Neuronal stem cell (in vitro differentiated cells): ENCODE results near the gene FRYL.

Source experiments
- DNase-seq: peaks from one replicate; pipeline ENCODE4 v3.0.0-alpha.2; 2013; ENCODE audit warnings: low spot score
- H2AFZ ChIP-seq: one replicate; pipeline ENCODE4 v1.6.1; 2013; ENCODE audit warnings: mild to moderate bottlenecking, low read length, inconsistent platforms
- H2AK5ac ChIP-seq: 2 replicates; pipeline ENCODE4 v1.6.1; 2013; ENCODE audit warnings: low read depth, mild to moderate bottlenecking, inconsistent platforms, low read length, moderate library complexity, mixed read lengths
- H2BK120ac ChIP-seq: 2 replicates; pipeline ENCODE4 v1.6.1; 2013; ENCODE audit warnings: low read depth, mild to moderate bottlenecking, inconsistent platforms, low read length, moderate library complexity, mixed read lengths
- H2BK12ac ChIP-seq: one replicate; pipeline ENCODE4 v1.6.1; 2013; ENCODE audit warnings: low read length, inconsistent platforms
- H2BK15ac ChIP-seq: 2 replicates; pipeline ENCODE4 v1.6.1; 2013; ENCODE audit warnings: mild to moderate bottlenecking, low read length, inconsistent platforms, mixed read lengths
- H2BK5ac ChIP-seq: one replicate; pipeline ENCODE4 v1.6.1; 2013; ENCODE audit warnings: inconsistent platforms, mild to moderate bottlenecking, low read length, moderate library complexity
- H3K14ac ChIP-seq: one replicate; pipeline ENCODE4 v1.6.1; 2013; ENCODE audit warnings: low read length, inconsistent platforms
- H3K18ac ChIP-seq: 2 replicates; pipeline ENCODE4 v1.6.1; 2013; ENCODE audit warnings: low read length, inconsistent platforms
- H3K23ac ChIP-seq: 2 replicates; pipeline ENCODE4 v1.6.1; 2013; ENCODE audit warnings: low read depth, mild to moderate bottlenecking, mixed read lengths, low read length, inconsistent platforms; ENCODE audit not compliant: poor library complexity
- H3K27ac ChIP-seq: replicated peaks from 3 replicates; pipeline ENCODE4 v1.5.1; 2013; ENCODE audit warnings: low read length, inconsistent platforms
- H3K27me3 ChIP-seq, 3 experiments: 2 replicates each; pipeline ENCODE4 v1.6.1; 2013; ENCODE audit warnings: low read length in 3 of 3, mild to moderate bottlenecking in 2 of 3, inconsistent platforms in 1 of 3, low read depth in 1 of 3, mixed read lengths in 1 of 3, moderate library complexity in 1 of 3; ENCODE audit not compliant: control insufficient read depth in 3 of 3, insufficient read depth in 3 of 3
- H3K36me3 ChIP-seq, 2 donors: replicated peaks in 1 of 2; 2 replicates each; pipeline ENCODE4 v1.6.1; 2013; ENCODE audit warnings: low read length in 2 of 2; ENCODE audit not compliant: control insufficient read depth in 2 of 2, insufficient read depth in 2 of 2
- H3K4ac ChIP-seq: 2 replicates; pipeline ENCODE4 v1.6.1; 2013; ENCODE audit warnings: inconsistent platforms, mild to moderate bottlenecking, low read length, moderate library complexity
- H3K4me1 ChIP-seq, 2 donors: 1 replicate in 1 of 2; 2 replicates in 1 of 2; pipeline ENCODE4 v1.6.1; 2013; ENCODE audit warnings: low read length in 2 of 2, low read depth in 1 of 2; ENCODE audit not compliant: control insufficient read depth in 2 of 2, insufficient read depth in 1 of 2
- H3K4me2 ChIP-seq: one replicate; pipeline ENCODE4 v1.6.1; 2013; ENCODE audit warnings: mild to moderate bottlenecking, low read length, inconsistent platforms; ENCODE audit not compliant: insufficient read depth, poor library complexity, severe bottlenecking
- H3K4me3 ChIP-seq, 2 donors: 2 replicates each; pipeline ENCODE4 v1.5.1; 2013; ENCODE audit warnings: low read length in 2 of 2, mild to moderate bottlenecking in 2 of 2, inconsistent platforms in 1 of 2, moderate library complexity in 1 of 2
- H3K79me1 ChIP-seq: one replicate; pipeline ENCODE4 v1.6.1; 2013; ENCODE audit warnings: low read depth, mild to moderate bottlenecking, inconsistent platforms, low read length, moderate library complexity
- H3K9ac ChIP-seq: one replicate; pipeline ENCODE4 v1.6.1; 2013; ENCODE audit warnings: mild to moderate bottlenecking, low read depth, low read length, inconsistent platforms; ENCODE audit not compliant: poor library complexity
- H3K9me3 ChIP-seq, 2 donors: replicated peaks in 1 of 2; 2 replicates each; pipeline versions ENCODE3 to v1.6.1; 2013; ENCODE audit warnings: low read length in 2 of 2, mild to moderate bottlenecking in 2 of 2, inconsistent platforms in 1 of 2, low read depth in 1 of 2, mixed read lengths in 1 of 2, moderate library complexity in 1 of 2; ENCODE audit not compliant: control insufficient read depth in 2 of 2, insufficient read depth in 1 of 2
- H4K8ac ChIP-seq: one replicate; pipeline ENCODE4 v1.6.1; 2013; ENCODE audit warnings: low read depth, mild to moderate bottlenecking, inconsistent platforms, low read length, moderate library complexity
- H4K91ac ChIP-seq: one replicate; pipeline ENCODE4 v1.6.1; 2013; ENCODE audit warnings: low read length, low read depth, mild to moderate bottlenecking, inconsistent platforms; ENCODE audit not compliant: poor library complexity
- WGBS, 2 donors: extraction: QIAGEN DNeasy Blood & Tissue Kit; methylation state at CpG; one replicate each; pipeline ENCODE4 v1.1.7; 2013; ENCODE audit warnings: missing lambda C conversion rate in 2 of 2, mixed read lengths in 1 of 2; ENCODE audit not compliant: insufficient read length in 2 of 2, insufficient replicate concordance in 1 of 2; ENCODE audit errors: extremely low coverage in 2 of 2; 5-methylcytosine and 5-hydroxymethylcytosine counted together

FRYL gene

DNA sequence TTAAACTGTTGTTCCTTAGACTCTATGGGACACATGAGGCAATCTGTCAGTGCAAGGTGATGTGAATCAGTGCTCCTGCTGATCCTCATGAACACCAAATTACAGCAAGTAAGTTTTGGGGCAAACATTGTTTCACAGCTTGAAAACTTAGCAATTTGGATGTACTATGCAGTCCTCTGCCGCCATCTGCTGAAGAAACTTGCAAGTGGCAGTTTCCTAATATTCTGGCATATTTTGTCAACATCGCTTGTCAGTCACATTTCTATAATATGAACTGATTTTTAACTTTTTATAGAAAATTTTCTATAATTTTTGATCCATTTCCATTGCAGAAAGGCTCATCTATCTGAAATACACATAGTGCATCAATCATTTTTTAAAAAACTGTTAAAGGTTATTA, 233.7 kb downstream of the FRYL start:
- Histone ChIP-seq H3K23ac (no peak overlapping the region), H4K91ac (no peak overlapping the region), H3K27me3 (no peaks in the 10 kb centered on the region), H3K4me2 (no peak overlapping the region), H3K27ac (no peak overlapping the region), H3K14ac (no peak overlapping the region), H3K9ac (no peak overlapping the region), H2BK15ac (no peak overlapping the region), H2BK120ac (no peak overlapping the region), H2AK5ac (no peak overlapping the region), H3K36me3 (peaks cover 17 to 92% of the 10 kb centered on the region in 2 donors), H4K8ac (no peak overlapping the region), H3K4me3 (no peak overlapping the region), H3K9me3 (no peaks in the 10 kb centered on the region), H2BK12ac (no peak overlapping the region), H2AFZ (no peak overlapping the region), H3K4me1 (peaks cover 0 to 4% of the 10 kb centered on the region in 2 donors), H2BK5ac (no peak overlapping the region), H3K4ac (no peak overlapping the region), H3K79me1 (no peaks in the 10 kb centered on the region), H3K18ac (no peak overlapping the region)
- DNase-seq = peak; percentile 23
- no CpG with 5 or more reads among the region's 2 CpGs for WGBS, 2 donors

DNA sequence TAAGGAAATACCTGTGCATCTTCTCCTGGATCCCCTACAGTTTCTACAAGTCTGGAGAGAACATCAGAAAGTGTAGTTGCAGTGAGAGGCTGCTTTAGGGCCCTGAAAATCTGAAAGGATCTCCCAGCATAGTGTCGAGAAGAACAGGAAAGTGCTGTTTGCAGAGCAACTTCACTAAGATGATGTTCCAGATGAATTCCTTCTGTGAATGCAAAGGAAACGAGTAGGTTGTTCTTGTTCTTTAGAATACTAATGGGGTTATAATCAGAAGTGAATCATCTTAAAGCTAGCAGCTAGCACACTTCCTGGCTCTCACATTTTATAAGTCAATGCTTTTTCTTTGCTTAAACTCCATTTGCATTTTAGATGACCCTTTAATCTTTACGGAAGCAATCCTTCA, 236.3 kb downstream of the FRYL start:
- H3K4me2 ChIP-seq = no peak overlapping the region
- no peak for DNase-seq
- H3K14ac ChIP-seq = no peak overlapping the region
- H3K4me1 ChIP-seq = peaks cover 0 to 4% of the 10 kb centered on the region in 2 donors
- no peak overlapping the region for H2BK12ac ChIP-seq
- H3K27me3 ChIP-seq = no peaks in the 10 kb centered on the region
- no peaks in the 10 kb centered on the region for H3K79me1 ChIP-seq
- H2AFZ ChIP-seq = no peak overlapping the region
- no peak overlapping the region for H2BK120ac ChIP-seq
- H2BK5ac ChIP-seq = no peak overlapping the region
- no peak overlapping the region for H2AK5ac ChIP-seq
- no peak overlapping the region for H4K8ac ChIP-seq
- no peak overlapping the region for H2BK15ac ChIP-seq
- H3K36me3 ChIP-seq = peaks cover 18 to 92% of the 10 kb centered on the region in 2 donors
- no peaks in the 10 kb centered on the region for H3K9me3 ChIP-seq
- H3K27ac ChIP-seq = no peak overlapping the region
- H3K23ac ChIP-seq = no peak overlapping the region
- H3K18ac ChIP-seq = no peak overlapping the region
- no peak overlapping the region for H4K91ac ChIP-seq
- no peak overlapping the region for H3K4ac ChIP-seq
- H3K4me3 ChIP-seq = no peak overlapping the region
- no peak overlapping the region for H3K9ac ChIP-seq
- no CpG with 5 or more reads among the region's 3 CpGs for WGBS, 2 donors

DNA sequence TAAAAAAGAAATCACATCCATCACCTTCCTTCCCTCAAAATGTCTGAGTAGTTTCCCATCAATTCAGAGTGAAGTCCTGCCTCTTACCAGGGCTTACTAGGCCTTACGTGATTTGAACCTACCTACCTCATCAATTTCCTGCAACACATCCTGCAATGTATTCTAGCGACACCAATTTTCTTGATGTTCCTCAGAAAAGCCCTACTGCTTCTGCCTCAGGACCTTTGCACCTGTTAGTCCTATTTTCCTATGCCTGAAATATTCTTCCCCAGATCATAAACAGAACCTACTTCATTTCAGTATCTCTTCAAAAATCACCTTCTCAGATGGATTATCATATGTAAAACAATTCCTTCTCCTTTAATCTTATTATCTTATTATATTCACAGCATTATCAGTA, 237.2 kb downstream of the FRYL start:
- H3K18ac ChIP-seq = no peak overlapping the region
- no peak overlapping the region for H3K4ac ChIP-seq
- H3K27ac ChIP-seq = no peak overlapping the region
- no peak overlapping the region for H3K4me3 ChIP-seq
- no peak overlapping the region for H4K91ac ChIP-seq
- DNase-seq = no peak
- no peak overlapping the region for H2BK120ac ChIP-seq
- peaks cover 18 to 88% of the 10 kb centered on the region in 2 donors for H3K36me3 ChIP-seq
- H2BK5ac ChIP-seq = no peak overlapping the region
- H3K27me3 ChIP-seq = no peaks in the 10 kb centered on the region
- no peak overlapping the region for H2BK15ac ChIP-seq
- no peaks in the 10 kb centered on the region for H3K79me1 ChIP-seq
- H3K9ac ChIP-seq = no peak overlapping the region
- no peak overlapping the region for H3K14ac ChIP-seq
- H3K4me2 ChIP-seq = no peak overlapping the region
- H2AK5ac ChIP-seq = no peak overlapping the region
- no peak overlapping the region for H2AFZ ChIP-seq
- H3K4me1 ChIP-seq = peaks cover 0 to 4% of the 10 kb centered on the region in 2 donors
- H3K23ac ChIP-seq = no peak overlapping the region
- no peak overlapping the region for H2BK12ac ChIP-seq
- no peak overlapping the region for H4K8ac ChIP-seq
- no CpG with 5 or more reads among the region's 2 CpGs for WGBS, 2 donors
- no peaks in the 10 kb centered on the region for H3K9me3 ChIP-seq

DNA sequence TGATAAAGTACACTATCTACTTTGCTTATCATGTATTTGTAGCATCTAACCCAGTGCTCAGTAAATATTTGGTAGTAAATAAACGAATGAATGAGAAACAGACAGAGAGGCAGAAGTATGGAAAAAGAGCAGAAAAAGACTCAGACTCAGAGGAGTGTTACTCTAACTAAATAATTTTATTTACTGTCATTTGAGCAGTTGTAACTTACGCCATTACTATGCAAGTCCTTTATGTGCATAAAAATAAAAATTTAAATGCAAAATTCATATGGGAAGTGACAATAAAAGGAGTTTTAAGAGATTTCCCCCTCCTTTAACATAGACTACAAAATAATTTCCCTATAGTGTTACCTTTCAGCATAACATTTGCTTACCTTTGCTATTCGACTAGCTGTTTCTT, 240.5 kb downstream of the FRYL start:
- no peak overlapping the region for H2BK12ac ChIP-seq
- H3K23ac ChIP-seq = no peak overlapping the region
- no peak for DNase-seq
- H2BK5ac ChIP-seq = no peak overlapping the region
- H3K9ac ChIP-seq = no peak overlapping the region
- H2AFZ ChIP-seq = no peak overlapping the region
- H3K4me1 ChIP-seq = peaks cover 0 to 4% of the 10 kb centered on the region in 2 donors
- no peaks in the 10 kb centered on the region for H3K27me3 ChIP-seq
- H3K4ac ChIP-seq = no peak overlapping the region
- no peak overlapping the region for H3K14ac ChIP-seq
- peaks cover 19 to 91% of the 10 kb centered on the region in 2 donors for H3K36me3 ChIP-seq
- no peak overlapping the region for H3K18ac ChIP-seq
- no peak overlapping the region for H3K27ac ChIP-seq
- WGBS, 2 donors = no CpG with 5 or more reads among the region's 3 CpGs
- H2BK120ac ChIP-seq = no peak overlapping the region
- no peak overlapping the region for H4K8ac ChIP-seq
- H3K4me2 ChIP-seq = no peak overlapping the region
- no peak overlapping the region for H4K91ac ChIP-seq
- no peaks in the 10 kb centered on the region for H3K79me1 ChIP-seq
- no peaks in the 10 kb centered on the region for H3K9me3 ChIP-seq
- H3K4me3 ChIP-seq = no peak overlapping the region
- no peak overlapping the region for H2AK5ac ChIP-seq
- no peak overlapping the region for H2BK15ac ChIP-seq
